NT2/D1 (cell line): ENCODE results near the gene FFAR2.
"Not testable (repeated sequence)": the region's sequence is repeated elsewhere in the genome, so short reads cannot be mapped to it uniquely, and the experiment has no call there.

Source experiments
- DNase-seq: peaks from one replicate; pipeline ENCODE4 v3.0.0-alpha.2; 2011; ENCODE audit warnings: low read depth, low spot score
- H3K27me3 ChIP-seq: 2 replicates; pipeline ENCODE4 v1.6.0; 2011; ENCODE audit warnings: mild to moderate bottlenecking; ENCODE audit not compliant: insufficient read length, insufficient read depth
- H3K36me3 ChIP-seq: 2 replicates; pipeline ENCODE4 v1.6.1; 2011; ENCODE audit warnings: mild to moderate bottlenecking, low read length, mixed read lengths; ENCODE audit not compliant: insufficient read depth, insufficient read length
- H3K4me1 ChIP-seq: 2 replicates; pipeline ENCODE4 v1.5.1; 2011; ENCODE audit not compliant: insufficient read depth, insufficient read length
- H3K4me3 ChIP-seq: 2 replicates; pipeline ENCODE4 v1.5.1; 2011; ENCODE audit warnings: low read depth; ENCODE audit not compliant: insufficient read length
- H3K9ac ChIP-seq: 2 replicates; pipeline ENCODE4 v1.6.0; 2011; ENCODE audit warnings: low read depth; ENCODE audit not compliant: insufficient read length
- H3K9me3 ChIP-seq: 2 replicates; pipeline ENCODE4 v1.5.1; 2011; ENCODE audit warnings: mild to moderate bottlenecking, low read length; ENCODE audit not compliant: insufficient read depth
- SUZ12 ChIP-seq: IDR thresholded peaks from 2 replicates; pipeline ENCODE4 v1.6.1; 2011; ENCODE audit not compliant: insufficient read length, insufficient read depth; ENCODE audit errors: extremely low read depth
- YY1 ChIP-seq: IDR thresholded peaks from 2 replicates; pipeline ENCODE4 v1.6.1; 2011; ENCODE audit not compliant: insufficient read length, insufficient read depth
- ZNF274 ChIP-seq: IDR thresholded peaks from 2 replicates; pipeline ENCODE4 v1.6.1; 2011; ENCODE audit warnings: mild to moderate bottlenecking, low read depth, low read length

FFAR2 gene

GRCh38 chr19:35417713-35418534 is 30.1 kb upstream of the FFAR2 start:
- no peak for DNase-seq
- H3K27me3 ChIP-seq, result peaks cover 4% of the 10 kb centered on the region
- no peak overlapping the region for H3K9ac ChIP-seq
- H3K36me3 ChIP-seq, result no peaks in the 10 kb centered on the region
- no peak overlapping the region for H3K4me3 ChIP-seq
- TF ChIP-seq YY1 (no peak), ZNF274 (no peak), SUZ12 (no peak)
- no peaks in the 10 kb centered on the region for H3K4me1 ChIP-seq
- H3K9me3 ChIP-seq, result no peaks in the 10 kb centered on the region

- no peak for DNase-seq
- H3K4me3 ChIP-seq, result no peak overlapping the region
- H3K9ac ChIP-seq, result no peak overlapping the region
- H3K36me3 ChIP-seq, result no peaks in the 10 kb centered on the region
- no peaks in the 10 kb centered on the region for H3K9me3 ChIP-seq
- no peaks in the 10 kb centered on the region for H3K4me1 ChIP-seq
- TF ChIP-seq ZNF274, result no peak
- TF ChIP-seq YY1, result no peak
- TF ChIP-seq SUZ12, result no peak
- peaks cover 4% of the 10 kb centered on the region for H3K27me3 ChIP-seq
These were observed 29.0 kb upstream of the FFAR2 start for GRCh38 chr19:35419046-35419445.

GRCh38 chr19:35419805-35420204 is 28.3 kb upstream of the FFAR2 start:
- TF ChIP-seq ZNF274, result no peak
- no peak for TF ChIP-seq YY1
- TF ChIP-seq SUZ12, result no peak
- Histone ChIP-seq H3K4me1 (no peaks in the 10 kb centered on the region), H3K36me3 (no peaks in the 10 kb centered on the region), H3K27me3 (peaks cover 4% of the 10 kb centered on the region), H3K4me3 (no peak overlapping the region), H3K9me3 (no peaks in the 10 kb centered on the region), H3K9ac (no peak overlapping the region)
- DNase-seq, result no peak

- Histone ChIP-seq H3K9me3 (no peaks in the 10 kb centered on the region), H3K27me3 (peaks cover 4% of the 10 kb centered on the region), H3K4me1 (no peaks in the 10 kb centered on the region), H3K4me3 (no peak overlapping the region), H3K36me3 (no peaks in the 10 kb centered on the region), H3K9ac (no peak overlapping the region)
- no peak for TF ChIP-seq YY1
- no peak for TF ChIP-seq SUZ12
- no peak for TF ChIP-seq ZNF274
- no peak for DNase-seq
These were observed 26.7 kb upstream of the FFAR2 start for GRCh38 chr19:35421362-35421761.

GRCh38 chr19:35423406-35423805 is 24.7 kb upstream of the FFAR2 start:
- H3K4me1 ChIP-seq, H3K36me3 ChIP-seq, H3K4me3 ChIP-seq, H3K9me3 ChIP-seq, DNase-seq, H3K9ac ChIP-seq, H3K27me3 ChIP-seq: not testable (repeated sequence)

GRCh38 chr19:35425682-35426081 is 22.4 kb upstream of the FFAR2 start:
- no peaks in the 10 kb centered on the region for H3K9me3 ChIP-seq
- no peaks in the 10 kb centered on the region for H3K36me3 ChIP-seq
- no peak overlapping the region for H3K4me3 ChIP-seq
- H3K9ac ChIP-seq, result no peak overlapping the region
- DNase-seq, result no peak
- H3K27me3 ChIP-seq, result no peaks in the 10 kb centered on the region
- no peaks in the 10 kb centered on the region for H3K4me1 ChIP-seq
- TF ChIP-seq ZNF274 (no peak), SUZ12 (no peak), YY1 (no peak)

- Histone ChIP-seq H3K27me3 (no peaks in the 10 kb centered on the region), H3K4me1 (no peaks in the 10 kb centered on the region), H3K4me3 (no peak overlapping the region), H3K36me3 (no peaks in the 10 kb centered on the region), H3K9ac (no peak overlapping the region), H3K9me3 (no peaks in the 10 kb centered on the region)
- DNase-seq, result no peak
- TF ChIP-seq SUZ12 (no peak), YY1 (no peak), ZNF274 (no peak)
These were observed 20.9 kb upstream of the FFAR2 start for GRCh38 chr19:35427187-35427586.
